ENCODE measurements around the gene CERS1.

Gene CERS1

GRCh38 chr19:18869023-18869618, 26.8 kb downstream of the CERS1 start:
- DNase-seq = no peak

- DNase-seq = no peak
These were observed 27.5 kb downstream of the CERS1 start for GRCh38 chr19:18868380-18869022.

GRCh38 chr19:18867751-18868150, 28.2 kb downstream of the CERS1 start:
- DNase-seq = no peak

- DNase-seq = no peak
These were observed 28.8 kb downstream of the CERS1 start for GRCh38 chr19:18867199-18867598.

- DNase-seq = no peak
These were observed 29.2 kb downstream of the CERS1 start for GRCh38 chr19:18866800-18867123.

- no peak for DNase-seq
These were observed 29.8 kb downstream of the CERS1 start for GRCh38 chr19:18865973-18866799.

- DNase-seq = no peak
These were observed 30.6 kb downstream of the CERS1 start for GRCh38 chr19:18865106-18865972.

- no peak for DNase-seq
These were observed 32.1 kb downstream of the CERS1 start for GRCh38 chr19:18863843-18864362.

- no peak for DNase-seq
These were observed 32.7 kb downstream of the CERS1 start for GRCh38 chr19:18862976-18863842.

- no peak for DNase-seq
These were observed 34.0 kb downstream of the CERS1 start for GRCh38 chr19:18861917-18862316.

- no peak for DNase-seq
These were observed 34.7 kb downstream of the CERS1 start for GRCh38 chr19:18861235-18861634.

GRCh38 chr19:18860725-18861124, 35.2 kb downstream of the CERS1 start:
- DNase-seq = no peak

GRCh38 chr19:18860302-18860700, 35.7 kb downstream of the CERS1 start:
- DNase-seq = no peak

GRCh38 chr19:18859676-18860301, 36.2 kb downstream of the CERS1 start:
- DNase-seq = no peak

GRCh38 chr19:18858906-18859646, 36.9 kb downstream of the CERS1 start:
- no peak for DNase-seq

GRCh38 chr19:18857223-18857622, 38.7 kb downstream of the CERS1 start:
- DNase-seq = no peak

- no peak for DNase-seq
These were observed 39.4 kb downstream of the CERS1 start for GRCh38 chr19:18856385-18857126.

GRCh38 chr19:18855647-18856384, 40.1 kb downstream of the CERS1 start:
- DNase-seq = no peak

GRCh38 chr19:18854982-18855381, 41.0 kb downstream of the CERS1 start:
- no peak for DNase-seq

Measured in NCI-H1694 treated with DMSO at 0.1 percent for 48 hours (cell line).